GM04503 (cell line): ENCODE data around the gene DIP2B.
A peak's percentile ranks its signal among the peaks of the same experiment; 100 is the strongest.

Experiments used
- DNase-seq: peaks from one replicate; pipeline ENCODE4 v3.0.0-alpha.2; 2012; ENCODE audit warnings: low read depth

DIP2B gene

DNA sequence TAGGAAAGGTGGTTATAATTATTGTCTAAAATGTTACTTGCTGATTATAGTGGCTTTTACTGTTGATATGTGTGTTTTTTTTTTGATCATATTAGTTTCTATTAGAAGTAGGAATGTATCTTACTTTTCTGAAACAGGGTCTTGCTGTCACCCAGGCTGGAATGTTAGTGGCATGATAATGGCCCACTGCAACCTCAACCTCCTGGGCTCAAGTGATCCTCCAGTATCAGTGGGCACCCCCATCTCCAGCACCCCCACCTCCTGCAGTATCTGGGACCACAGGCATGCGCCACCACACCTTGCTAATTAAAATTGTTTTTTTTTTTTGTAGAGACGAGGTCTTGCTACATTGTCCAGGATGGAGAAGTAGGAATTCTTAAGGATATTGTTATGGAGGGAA, 270.5 kb downstream of the DIP2B start:
- no peak for DNase-seq

DNA sequence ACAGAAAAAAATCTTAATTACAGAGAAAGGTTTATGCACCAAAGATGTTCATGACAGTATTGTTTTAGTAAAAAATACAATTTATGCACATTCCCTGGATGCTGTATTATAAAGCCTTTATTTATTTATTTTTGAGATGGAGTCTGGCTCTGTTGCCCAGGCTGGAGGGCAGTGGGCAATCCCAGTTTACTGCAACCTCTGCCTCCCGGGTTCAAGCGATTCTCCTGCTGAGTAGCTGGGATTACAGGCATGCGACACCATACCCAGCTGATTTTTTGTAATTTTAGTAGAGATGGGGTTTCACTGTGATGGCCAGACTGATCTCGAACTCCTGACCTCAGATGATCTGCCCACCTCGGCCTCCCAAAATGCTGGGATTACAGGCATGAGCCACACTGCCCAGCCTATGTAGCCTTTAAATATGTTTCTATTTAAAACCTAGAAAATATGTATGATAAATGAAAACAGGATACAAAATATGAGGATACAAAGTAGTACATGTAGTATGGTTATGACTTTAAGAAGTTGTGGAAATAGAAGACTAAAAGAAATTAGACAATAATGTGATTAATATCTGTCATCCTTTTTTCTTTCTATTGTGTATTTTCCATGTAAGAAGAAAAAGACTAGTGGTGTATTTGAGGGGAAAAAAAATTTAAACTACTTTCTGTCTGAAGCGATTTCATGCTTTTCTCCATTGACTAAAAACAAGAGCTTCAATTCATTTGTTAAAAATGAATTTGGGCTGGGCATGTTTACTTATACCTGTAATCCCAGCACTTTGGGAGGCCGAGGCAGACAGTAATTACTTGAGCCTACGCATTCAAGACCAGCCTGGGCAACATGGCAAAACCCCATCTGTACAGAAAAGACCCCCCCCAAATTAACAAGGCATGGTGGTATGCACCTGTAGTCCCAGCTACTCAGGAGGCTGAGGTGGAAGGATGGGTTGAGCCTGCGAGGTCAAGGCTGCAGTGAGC, 272.3 kb downstream of the DIP2B start:
- no peak for DNase-seq

- no peak for DNase-seq
Measured at GRCh38 chr12:50778663-50779590, 274.1 kb downstream of the DIP2B start.

DNA sequence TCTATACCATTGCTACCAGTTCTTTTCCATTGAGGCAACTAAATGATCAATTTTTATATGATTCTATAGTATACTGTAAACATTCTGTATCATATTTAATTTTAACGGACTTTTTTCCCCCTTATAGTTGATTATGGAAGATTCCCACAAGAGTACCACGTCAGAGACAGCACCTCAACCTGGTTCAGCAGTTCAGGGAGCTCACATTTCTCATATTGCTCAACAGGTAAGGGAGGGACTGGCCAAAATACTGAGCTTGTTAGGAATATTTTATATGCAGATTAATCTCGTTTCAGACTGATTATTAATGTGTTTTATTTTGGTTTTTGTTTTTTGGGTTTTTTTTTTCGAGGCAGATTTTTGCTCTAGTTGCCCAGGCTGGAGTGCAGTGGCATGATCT, 275.2 kb downstream of the DIP2B start:
- DNase-seq: no peak

GRCh38 chr12:50784501-50784900, 279.7 kb downstream of the DIP2B start:
- no peak for DNase-seq

DNA sequence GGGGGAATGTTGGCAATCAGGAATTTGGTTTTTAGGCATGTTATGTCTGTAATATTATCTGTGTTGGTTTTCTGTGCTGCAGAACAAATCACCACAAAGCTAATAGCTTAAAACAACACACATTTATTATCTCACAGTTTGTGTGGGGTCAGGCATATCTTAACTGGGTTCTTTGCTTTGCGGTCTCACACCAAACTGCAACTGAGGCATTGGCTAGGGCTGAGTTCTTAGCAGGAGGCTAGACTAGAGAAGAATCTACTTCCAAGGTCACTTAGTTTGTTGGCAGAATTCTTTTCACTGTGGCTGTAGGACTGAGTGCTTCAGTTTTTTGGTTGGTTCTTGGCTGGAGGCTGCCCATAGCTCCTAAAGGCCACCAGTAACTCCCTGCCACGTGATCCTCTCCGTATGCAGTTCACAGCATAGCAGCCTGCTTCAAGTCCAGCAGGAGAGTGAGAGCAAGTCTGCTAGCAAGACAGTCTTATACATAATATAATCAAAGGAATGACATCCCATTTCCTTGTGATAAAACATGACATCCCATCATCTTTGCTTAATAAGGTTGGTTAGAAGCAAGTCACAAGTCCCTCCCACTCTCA, 280.7 kb downstream of the DIP2B start:
- DNase-seq: no peak

DNA sequence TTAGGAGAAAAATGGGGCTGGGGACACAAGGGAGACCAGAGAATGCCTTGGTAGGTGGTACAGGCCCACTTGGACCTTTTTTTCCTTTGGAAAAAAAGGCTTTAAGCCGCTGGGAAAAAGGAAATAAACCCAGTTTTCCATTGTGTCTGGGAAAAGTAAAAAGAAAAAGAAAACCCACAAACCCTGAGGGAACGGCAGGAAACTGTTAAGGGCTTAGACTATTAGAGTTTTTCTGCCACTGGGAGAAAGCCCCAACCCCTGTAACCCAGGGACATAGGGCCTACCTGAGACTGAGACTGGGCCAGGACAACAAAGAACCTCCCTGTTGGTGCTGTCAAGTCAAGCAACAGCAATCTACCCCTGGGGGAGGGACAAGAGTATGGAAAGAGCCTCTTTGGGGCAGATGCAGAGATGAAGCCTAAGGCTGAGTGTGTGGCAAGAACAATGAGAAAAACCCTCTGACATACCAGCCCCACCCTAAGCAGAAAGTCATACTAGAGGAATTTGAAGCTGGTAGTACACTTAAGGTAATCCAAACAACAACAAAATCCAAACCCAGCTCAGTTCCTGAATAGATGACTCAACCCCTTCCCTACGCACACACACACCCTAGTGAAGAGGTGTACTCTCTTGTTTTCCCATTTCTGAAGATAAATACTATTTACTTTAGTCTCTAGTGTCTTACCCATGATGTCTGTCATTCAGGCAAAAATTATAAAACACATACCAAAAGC, 281.9 kb downstream of the DIP2B start:
- DNase-seq: peak; percentile 91

DNA sequence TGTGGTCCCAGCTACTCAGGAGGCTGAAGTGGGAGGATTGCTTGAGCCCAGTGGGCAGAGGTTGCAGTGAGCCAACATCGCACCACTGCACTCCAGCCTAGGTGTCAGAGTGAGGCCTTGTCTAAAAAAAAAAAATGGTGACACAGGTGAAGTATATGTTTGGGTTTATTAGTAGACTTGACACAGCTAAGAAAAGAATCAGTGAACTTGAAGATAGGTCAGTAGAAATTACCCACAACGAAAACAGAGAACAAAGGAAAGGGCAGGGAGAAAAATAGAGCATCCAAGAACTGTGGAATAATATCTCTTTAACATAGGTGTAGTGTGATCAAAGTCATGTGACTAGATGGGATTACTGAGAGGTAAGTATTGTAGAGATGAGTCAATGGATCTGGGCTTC, 282.8 kb downstream of the DIP2B start:
- no peak for DNase-seq

DNA sequence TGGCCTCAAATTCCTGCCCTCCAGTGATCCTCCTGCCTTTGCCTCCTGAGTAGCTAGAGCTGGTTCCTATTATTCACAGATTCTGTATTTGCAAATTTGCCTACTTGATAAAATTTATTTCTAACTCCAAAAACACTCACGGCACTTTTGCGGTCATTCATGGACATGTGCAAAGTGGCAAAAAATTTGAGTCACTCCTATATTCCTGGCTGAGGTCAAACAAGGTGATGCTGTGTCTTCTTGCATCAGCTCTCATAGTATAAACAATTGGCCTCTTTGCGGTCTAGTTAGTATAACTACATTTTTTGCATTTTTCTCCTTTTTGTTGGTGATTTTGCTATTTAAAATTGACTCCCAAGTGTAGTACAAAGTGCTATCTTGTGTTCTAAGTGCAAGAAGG, 283.8 kb downstream of the DIP2B start:
- DNase-seq: no peak

DNA sequence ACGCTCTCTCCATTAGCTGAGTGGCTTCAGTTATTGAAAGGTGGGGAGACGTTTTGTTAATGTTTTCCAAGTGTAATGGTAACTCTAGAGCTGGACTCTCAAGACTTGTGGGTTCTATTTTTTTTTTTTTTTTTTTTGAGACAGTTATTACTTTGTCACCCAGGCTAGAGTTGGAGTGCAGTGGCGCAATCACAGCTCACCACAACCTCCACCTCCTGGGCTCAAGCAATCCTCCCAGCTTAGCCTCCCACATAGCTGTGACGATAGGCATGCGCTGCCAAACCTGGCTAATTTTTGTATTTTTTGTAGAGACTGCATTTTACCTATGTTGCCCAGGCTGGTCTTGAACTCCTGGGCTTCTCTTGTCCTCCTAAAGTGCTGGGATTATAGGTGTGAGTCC, 285.3 kb downstream of the DIP2B start:
- no peak for DNase-seq
